GM23338 (cell line): ENCODE measurements around the gene KISS1R.

ENCODE experiments used
- CREB1 ChIP-seq: fragments of 250-450 bp; sonication (Bioruptor Pico); IDR thresholded peaks from 2 replicates; pipeline ENCODE4 v1.5.0; 2020; ENCODE audit warnings: low read depth, mild to moderate bottlenecking, moderate library complexity
- CTCF ChIP-seq, 2 experiments: fragments of 200-600 bp in 1 of 2; sonication (generic) in 1 of 2; conservative IDR thresholded peaks; 2 replicates each; pipeline versions ENCODE4 v1.5.1 to v1.6.1; 2016 to 2017; ENCODE audit warnings: antibody characterized with exemption in 2 of 2, low read depth in 2 of 2, mild to moderate bottlenecking in 2 of 2, moderate library complexity in 1 of 2
- EZH2 ChIP-seq: fragments of 200-600 bp; sonication (generic); IDR thresholded peaks from one replicate; pipeline ENCODE4 v1.8.0; 2017; ENCODE audit warnings: antibody characterized with exemption, mild to moderate bottlenecking, low read depth; ENCODE audit not compliant: unreplicated experiment
- EZH2phosphoT487 ChIP-seq: fragments of 200-600 bp; sonication (generic); IDR thresholded peaks from one replicate; pipeline ENCODE4 v1.8.1; 2018; ENCODE audit warnings: antibody characterized with exemption; ENCODE audit not compliant: unreplicated experiment
- JUNB ChIP-seq: IDR thresholded peaks from one replicate; pipeline ENCODE4 v1.6.1; 2016; ENCODE audit warnings: antibody characterized with exemption; ENCODE audit not compliant: unreplicated experiment
- POLR2AphosphoS5 ChIP-seq: IDR thresholded peaks from 2 replicates; pipeline ENCODE4 v1.6.1; 2016; ENCODE audit warnings: antibody characterized with exemption, low read depth
- REST ChIP-seq: IDR thresholded peaks from one replicate; pipeline ENCODE4 v1.6.1; 2018; ENCODE audit warnings: antibody characterized with exemption; ENCODE audit not compliant: unreplicated experiment

GRCh38 chr19:939922-940321 lies 22.8 kb downstream of the KISS1R start:
- TF ChIP-seq CTCF (conservative IDR thresholded peaks at IDR 0.05; ENCODE audit: low read depth in 2 of 2) (no peak), EZH2 (no peak), POLR2AphosphoS5 (no peak), REST (no peak), EZH2phosphoT487 (no peak), CREB1 (no peak), JUNB (no peak)
